HG03025 (cell line): ENCODE results near the gene CANX.

Source experiments
- ATAC-seq: cut with Tn5 transposase; IDR thresholded peaks from one replicate; pipeline ENCODE4 v1.9.1; 2021; ENCODE audit warnings: mild to moderate bottlenecking, moderate library complexity; ENCODE audit not compliant: unreplicated experiment, low FRiP score

CANX gene

DNA sequence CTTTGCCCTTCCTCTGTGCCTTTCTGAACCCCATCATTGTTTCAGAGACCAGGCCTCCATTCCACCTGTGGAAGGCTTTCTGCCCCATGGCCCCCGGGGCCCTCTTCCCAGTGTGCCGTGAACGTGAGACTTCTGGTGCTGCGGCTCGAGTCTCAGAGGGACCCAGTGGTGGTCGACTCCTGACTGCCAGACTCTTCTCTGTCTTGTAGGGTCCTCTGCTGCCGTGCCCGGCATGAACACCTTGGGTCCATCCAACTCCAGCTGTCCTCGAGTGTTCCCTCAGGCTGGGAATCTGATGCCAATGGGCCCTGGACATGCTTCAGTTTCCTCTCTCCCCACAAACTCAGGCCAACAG, 74.9 kb downstream of the CANX start:
- ATAC-seq, result no peak

DNA sequence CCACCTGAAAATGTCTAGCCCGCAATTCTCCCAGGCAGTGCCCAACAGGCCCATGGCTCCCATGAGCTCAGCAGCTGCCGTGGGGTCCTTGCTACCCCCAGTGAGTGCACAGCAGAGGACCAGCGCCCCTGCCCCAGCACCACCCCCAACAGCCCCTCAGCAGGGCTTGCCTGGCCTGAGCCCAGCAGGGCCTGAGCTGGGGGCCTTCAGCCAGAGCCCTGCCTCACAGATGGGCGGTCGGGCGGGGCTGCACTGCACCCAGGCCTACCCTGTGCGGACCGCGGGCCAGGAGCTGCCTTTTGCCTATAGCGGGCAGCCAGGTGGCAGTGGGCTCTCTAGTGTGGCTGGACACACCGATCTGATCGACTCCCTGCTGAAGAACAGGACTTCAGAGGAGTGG, 75.7 kb downstream of the CANX start:
- ATAC-seq, result no peak

DNA sequence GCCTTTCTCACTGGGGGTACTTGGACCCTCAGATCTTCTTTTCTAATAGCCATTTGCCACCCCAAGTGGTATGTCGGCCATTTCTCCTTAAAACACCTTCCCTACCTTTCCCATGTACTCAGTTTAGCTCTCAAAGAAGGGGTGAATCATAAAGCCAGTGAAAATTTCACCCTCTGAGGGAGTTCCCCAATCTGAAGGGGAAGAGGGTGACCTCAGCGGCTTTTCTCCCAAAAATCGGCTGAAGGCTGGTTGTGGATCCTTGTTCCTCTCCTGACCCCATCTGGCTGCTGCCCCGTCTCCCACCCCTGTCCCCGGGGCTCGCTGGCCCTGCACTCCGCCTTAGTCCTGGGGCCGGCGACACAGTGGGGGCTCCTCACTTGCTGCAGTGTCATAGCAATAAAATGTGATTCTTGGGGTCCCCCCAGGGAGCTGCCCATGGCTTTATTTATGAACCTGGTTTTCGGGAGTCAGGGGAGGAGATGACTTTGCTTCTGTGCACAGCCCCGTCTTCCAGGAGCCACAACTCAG, 77.7 kb downstream of the CANX start:
- ATAC-seq, result no peak

DNA sequence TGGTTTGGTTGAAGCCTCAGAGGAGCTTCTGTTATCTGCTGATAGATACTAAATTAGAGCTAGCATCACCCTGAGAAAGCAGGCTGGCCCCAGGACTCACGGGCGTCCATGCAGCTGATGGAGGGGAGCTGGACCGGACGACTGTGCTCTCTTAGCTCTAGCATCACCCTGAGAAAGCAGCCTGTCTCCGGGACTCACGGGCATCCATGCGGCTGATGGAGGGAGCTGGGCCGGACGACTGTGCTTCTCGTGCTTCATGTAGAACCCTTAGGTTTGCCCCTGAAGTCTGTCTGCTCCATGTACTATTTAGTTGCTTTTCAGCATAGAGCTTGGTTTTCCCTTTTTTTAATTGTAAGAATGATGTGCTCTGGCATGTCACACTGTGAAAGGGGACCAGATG, 78.7 kb downstream of the CANX start:
- ATAC-seq, result no peak

- ATAC-seq, result no peak
Observed at GRCh38 chr5:179777909-179778308, 79.1 kb downstream of the CANX start.

GRCh38 chr5:179778591-179778990, 79.8 kb downstream of the CANX start:
- no peak for ATAC-seq

GRCh38 chr5:179779826-179780225, 81.1 kb downstream of the CANX start:
- no peak for ATAC-seq

GRCh38 chr5:179780362-179780761, 81.6 kb downstream of the CANX start:
- no peak for ATAC-seq
